Measurements from ENCODE around the gene CD68.
A peak's percentile ranks its signal among the peaks of the same experiment; 100 is the strongest.
"Not testable (repeated sequence)": the region's sequence is repeated elsewhere in the genome, so short reads cannot be mapped to it uniquely, and the experiment has no call there.

The CD68 gene

GRCh38 chr17:7615265-7615747 is 35.9 kb downstream of the CD68 start:
- no peak for DNase-seq

GRCh38 chr17:7618608-7619007 is 39.2 kb downstream of the CD68 start:
- DNase-seq, result no peak

GRCh38 chr17:7620835-7621234 is 41.4 kb downstream of the CD68 start:
- no peak for DNase-seq

- no peak for DNase-seq
These were observed 44.2 kb downstream of the CD68 start for GRCh38 chr17:7623661-7624060.

- not testable (repeated sequence) for DNase-seq
These were observed 46.3 kb downstream of the CD68 start for GRCh38 chr17:7625749-7626148.

GRCh38 chr17:7626307-7626706 is 46.9 kb downstream of the CD68 start:
- no peak for DNase-seq

- DNase-seq, result no peak
These were observed 47.5 kb downstream of the CD68 start for GRCh38 chr17:7626956-7627249.

GRCh38 chr17:7627250-7628121 is 48.0 kb downstream of the CD68 start, which contains the start of gene SAT2:
TSS of gene SAT2 (minus strand) at chr17:7627821. CDS start at chr17:7627635, 186 bp downstream.
- peak; percentile 62 to 64 for DNase-seq

- no peak for DNase-seq
These were observed 50.6 kb downstream of the CD68 start, which contains the start of gene SHBG for GRCh38 chr17:7629939-7630571. TSS of gene SHBG (plus strand) at chr17:7630135. CDS start at chr17:7630173, 38 bp downstream.

Data from AML-193 (cell line).